ENCODE measurements around the gene MYPN.

The MYPN gene

DNA sequence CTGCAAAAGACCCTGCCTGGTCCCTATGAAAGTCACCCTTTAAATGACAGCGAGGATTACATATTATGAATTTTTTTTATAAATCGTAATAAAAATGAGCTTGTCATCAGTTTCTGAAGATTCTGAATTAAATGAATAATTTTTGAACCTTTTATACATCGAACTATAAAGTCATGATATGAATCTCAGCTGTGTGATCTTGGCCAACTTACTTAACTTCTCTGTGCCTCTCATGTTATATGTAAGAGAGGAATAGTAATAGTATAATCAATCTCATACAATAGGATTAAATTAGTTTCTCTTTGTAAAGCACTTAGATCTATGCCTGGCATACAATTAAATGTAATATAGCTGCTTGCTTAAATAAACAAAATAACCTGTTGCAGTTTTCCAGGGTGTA, 127.9 kb downstream of the MYPN start:
- H3K4me2 ChIP-seq (ENCODE audit: low read length): no peak overlapping the region
- no peak overlapping the region for H3K9ac ChIP-seq (ENCODE audit: low read length)
- H4K20me1 ChIP-seq (ENCODE audit: insufficient read depth, low read length): no peaks in the 10 kb centered on the region
- H3K4me3 ChIP-seq (ENCODE audit: low read depth, low read length, poor library complexity, severe bottlenecking): no peak overlapping the region
- no peaks in the 10 kb centered on the region for H3K27me3 ChIP-seq (ENCODE audit: insufficient read depth, low read length)
- no peaks in the 10 kb centered on the region for H3F3A ChIP-seq (ENCODE audit: insufficient read depth, low read length)
- H3K27ac ChIP-seq (ENCODE audit: low read depth, low read length, poor library complexity, severe bottlenecking): no peak overlapping the region
- H3K4me1 ChIP-seq (ENCODE audit: insufficient read depth, low read length, severe bottlenecking): peaks cover 20% of the 10 kb centered on the region
- no peaks in the 10 kb centered on the region for H3K9me2 ChIP-seq (ENCODE audit: low read depth, low read length)
- no peak overlapping the region for H2AFZ ChIP-seq (ENCODE audit: low read length)
- H3K79me2 ChIP-seq (ENCODE audit: insufficient read depth, low read length): no peaks in the 10 kb centered on the region
- TF ChIP-seq CTCF (IDR thresholded peaks at IDR 0.05; ENCODE audit: low read length) (no peak), EZH2 (IDR thresholded peaks at IDR 0.05; ENCODE audit: borderline replicate concordance, low read length) (no peak)
- H3K36me3 ChIP-seq (ENCODE audit: insufficient read depth, low read length): no peaks in the 10 kb centered on the region
- no peaks in the 10 kb centered on the region for H3K9me3 ChIP-seq (ENCODE audit: low read length)

DNA sequence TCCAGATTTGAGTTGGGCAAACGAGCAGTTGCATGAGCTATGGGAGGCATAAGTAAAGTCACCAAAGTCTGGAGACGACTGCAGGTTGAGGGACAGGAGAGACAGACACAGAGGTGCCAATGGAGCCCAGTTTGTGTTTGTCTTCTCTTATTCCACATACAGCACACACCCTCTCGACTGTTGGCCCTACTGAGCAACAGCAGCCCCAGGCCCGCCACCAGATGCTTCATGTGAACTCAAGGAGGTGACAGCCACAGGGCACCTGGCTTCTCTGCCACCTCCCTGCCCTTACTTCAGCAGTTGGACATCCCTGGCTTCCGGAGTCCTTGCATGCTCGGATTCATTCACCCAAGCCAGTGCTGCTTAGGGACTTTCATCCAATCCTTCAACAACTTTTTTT, 129.1 kb downstream of the MYPN start:
- Histone ChIP-seq H3K4me1 (ENCODE audit: insufficient read depth, low read length, severe bottlenecking) (peaks cover 18% of the 10 kb centered on the region), H3K9me3 (ENCODE audit: low read length) (no peaks in the 10 kb centered on the region), H2AFZ (ENCODE audit: low read length) (peak overlapping the region; percentile 91), H3K9ac (ENCODE audit: low read length) (no peak overlapping the region), H3K27me3 (ENCODE audit: insufficient read depth, low read length) (no peaks in the 10 kb centered on the region), H3F3A (ENCODE audit: insufficient read depth, low read length) (no peaks in the 10 kb centered on the region), H3K27ac (ENCODE audit: low read depth, low read length, poor library complexity, severe bottlenecking) (no peak overlapping the region), H3K4me2 (ENCODE audit: low read length) (no peak overlapping the region), H4K20me1 (ENCODE audit: insufficient read depth, low read length) (no peaks in the 10 kb centered on the region), H3K79me2 (ENCODE audit: insufficient read depth, low read length) (no peaks in the 10 kb centered on the region), H3K9me2 (ENCODE audit: low read depth, low read length) (no peaks in the 10 kb centered on the region), H3K36me3 (ENCODE audit: insufficient read depth, low read length) (no peaks in the 10 kb centered on the region), H3K4me3 (ENCODE audit: low read depth, low read length, poor library complexity, severe bottlenecking) (no peak overlapping the region)
- TF ChIP-seq CTCF (IDR thresholded peaks at IDR 0.05; ENCODE audit: low read length): no peak
- TF ChIP-seq EZH2 (IDR thresholded peaks at IDR 0.05; ENCODE audit: borderline replicate concordance, low read length): no peak

DNA sequence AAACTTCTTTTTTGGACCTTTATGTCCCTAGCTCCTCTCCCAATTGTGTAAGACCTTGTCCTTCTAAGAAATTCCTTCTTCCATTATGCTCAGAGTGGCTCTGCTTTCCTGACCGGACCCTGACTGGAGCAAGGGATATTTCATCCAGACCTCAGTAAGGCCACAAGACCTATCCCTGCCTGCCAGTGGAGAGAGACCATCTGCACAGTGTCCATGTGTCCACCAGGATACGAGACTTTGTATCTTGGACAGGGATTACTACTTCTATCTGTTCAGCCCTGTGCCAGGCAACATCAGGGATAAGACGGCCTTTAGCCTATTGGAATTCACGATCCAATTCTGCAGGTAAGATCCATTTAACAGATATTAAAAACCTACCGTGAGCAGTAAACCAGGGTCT, 129.8 kb downstream of the MYPN start:
- Histone ChIP-seq H3K4me2 (ENCODE audit: low read length) (no peak overlapping the region), H2AFZ (ENCODE audit: low read length) (no peak overlapping the region; the same call in 1 of the 2 replicates), H3K9me2 (ENCODE audit: low read depth, low read length) (no peaks in the 10 kb centered on the region), H3K79me2 (ENCODE audit: insufficient read depth, low read length) (no peaks in the 10 kb centered on the region), H3K27me3 (ENCODE audit: insufficient read depth, low read length) (no peaks in the 10 kb centered on the region), H3K36me3 (ENCODE audit: insufficient read depth, low read length) (no peaks in the 10 kb centered on the region), H3F3A (ENCODE audit: insufficient read depth, low read length) (no peaks in the 10 kb centered on the region), H4K20me1 (ENCODE audit: insufficient read depth, low read length) (no peaks in the 10 kb centered on the region), H3K9me3 (ENCODE audit: low read length) (no peaks in the 10 kb centered on the region), H3K27ac (ENCODE audit: low read depth, low read length, poor library complexity, severe bottlenecking) (no peak overlapping the region), H3K4me3 (ENCODE audit: low read depth, low read length, poor library complexity, severe bottlenecking) (no peak overlapping the region), H3K9ac (ENCODE audit: low read length) (no peak overlapping the region), H3K4me1 (ENCODE audit: insufficient read depth, low read length, severe bottlenecking) (peaks cover 18% of the 10 kb centered on the region)
- no peak for TF ChIP-seq CTCF (IDR thresholded peaks at IDR 0.05; ENCODE audit: low read length)
- TF ChIP-seq EZH2 (IDR thresholded peaks at IDR 0.05; ENCODE audit: borderline replicate concordance, low read length): no peak

Measured in OCI-LY1 (cell line).